HFFc6 (cell line): ENCODE results near the gene MOK. TPM values are rescaled to one million over a fixed set of nuclear protein-coding genes. Genes with fewer than 3 reads are reported as not detected.

Experiments
- DNase-seq: peaks from one replicate; pipeline ENCODE4 v3.0.0-alpha.2; 2018
- H3K27ac Mint-ChIP-seq: 2 replicates; pipeline ENCODE4 v1.8.0; 2020; ENCODE audit warnings: mild to moderate bottlenecking, mixed read lengths
- H3K27me3 Mint-ChIP-seq: 2 replicates; pipeline ENCODE4 v1.8.0; 2021; ENCODE audit warnings: mild to moderate bottlenecking, moderate library complexity, mixed read lengths; ENCODE audit not compliant: insufficient read depth
- H3K36me3 Mint-ChIP-seq: 2 replicates; pipeline ENCODE4 v1.8.0; 2021; ENCODE audit warnings: low read depth, mixed read lengths
- H3K4me1 Mint-ChIP-seq: 2 replicates; pipeline ENCODE4 v1.8.0; 2020; ENCODE audit warnings: low read depth, mixed read lengths
- H3K4me3 Mint-ChIP-seq: 2 replicates; pipeline ENCODE4 v1.8.0; 2020; ENCODE audit warnings: mild to moderate bottlenecking, moderate library complexity, mixed read lengths
- H3K9me3 Mint-ChIP-seq: 2 replicates; pipeline ENCODE4 v1.8.0; 2020; ENCODE audit warnings: mild to moderate bottlenecking, mixed read lengths
- total RNA-seq, 6 experiments: library from RNA; stranded (reverse); fragmentation: NEBNext Ultra II Directional; extraction: Animal tissue kit (Norgen Biotek cat#: 25700); gene quantifications; 2 replicates in 1 of 6; 3 replicates in 5 of 6; pipeline ENCODE4 v1.2.3, GENCODE V29; 2021
- TF ChIP-seq, protein P1 (sequence below): fragments of 200-600 bp; sonication (generic); IDR thresholded peaks from 2 replicates; pipeline ENCODE4 v1.5.0; 2021; ENCODE audit warnings: antibody characterized with exemption, mild to moderate bottlenecking

The MOK gene
- total RNA-seq, 6 experiments from 2014 or later: 11.5 to 18.7 (median 14.8) TPM

- Mint-ChIP-seq H3K36me3 (peaks cover 9% of the 10 kb centered on the region), H3K27me3 (no peaks in the 10 kb centered on the region; the same call in 1 of the 2 replicates), H3K9me3 (no peaks in the 10 kb centered on the region), H3K4me1 (peaks cover 25% of the 10 kb centered on the region), H3K27ac (peak overlapping the region; percentile 73), H3K4me3 (no peak overlapping the region)
- DNase-seq: peak; percentile 25
- TF ChIP-seq, protein P1, sequence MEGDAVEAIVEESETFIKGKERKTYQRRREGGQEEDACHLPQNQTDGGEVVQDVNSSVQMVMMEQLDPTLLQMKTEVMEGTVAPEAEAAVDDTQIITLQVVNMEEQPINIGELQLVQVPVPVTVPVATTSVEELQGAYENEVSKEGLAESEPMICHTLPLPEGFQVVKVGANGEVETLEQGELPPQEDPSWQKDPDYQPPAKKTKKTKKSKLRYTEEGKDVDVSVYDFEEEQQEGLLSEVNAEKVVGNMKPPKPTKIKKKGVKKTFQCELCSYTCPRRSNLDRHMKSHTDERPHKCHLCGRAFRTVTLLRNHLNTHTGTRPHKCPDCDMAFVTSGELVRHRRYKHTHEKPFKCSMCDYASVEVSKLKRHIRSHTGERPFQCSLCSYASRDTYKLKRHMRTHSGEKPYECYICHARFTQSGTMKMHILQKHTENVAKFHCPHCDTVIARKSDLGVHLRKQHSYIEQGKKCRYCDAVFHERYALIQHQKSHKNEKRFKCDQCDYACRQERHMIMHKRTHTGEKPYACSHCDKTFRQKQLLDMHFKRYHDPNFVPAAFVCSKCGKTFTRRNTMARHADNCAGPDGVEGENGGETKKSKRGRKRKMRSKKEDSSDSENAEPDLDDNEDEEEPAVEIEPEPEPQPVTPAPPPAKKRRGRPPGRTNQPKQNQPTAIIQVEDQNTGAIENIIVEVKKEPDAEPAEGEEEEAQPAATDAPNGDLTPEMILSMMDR: no peak
Observed at GRCh38 chr14:102262929-102263462, 42.0 kb downstream of the MOK start.

DNA sequence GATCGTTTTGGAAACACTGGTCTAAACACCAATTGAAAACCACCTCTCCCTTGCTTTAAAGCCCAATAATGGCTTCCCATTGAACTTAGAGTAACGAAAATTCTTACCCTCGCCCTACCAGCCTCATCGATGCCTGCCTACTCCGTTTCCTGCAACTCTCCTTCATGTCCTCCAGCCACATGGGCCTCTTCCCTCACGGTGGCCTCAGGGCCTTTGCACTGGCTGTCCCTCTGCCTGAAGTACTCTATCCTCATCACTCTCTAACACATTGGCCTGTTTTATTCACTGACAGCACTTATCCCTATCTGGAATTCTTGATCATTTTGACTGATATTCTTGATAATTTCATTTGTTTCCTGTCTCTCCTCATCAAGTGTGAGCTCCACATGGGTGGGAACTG, 46.8 kb downstream of the MOK start:
- H3K27ac Mint-ChIP-seq: peak overlapping the region; percentile 3; the same call in 1 of the 2 replicates
- no peak overlapping the region for H3K4me3 Mint-ChIP-seq
- no peaks in the 10 kb centered on the region; the same call in none of the 2 replicates for H3K27me3 Mint-ChIP-seq
- peaks cover 24% of the 10 kb centered on the region for H3K36me3 Mint-ChIP-seq
- TF ChIP-seq, protein P1: no peak
- H3K4me1 Mint-ChIP-seq: peaks cover 31% of the 10 kb centered on the region
- no peaks in the 10 kb centered on the region for H3K9me3 Mint-ChIP-seq
- DNase-seq: no peak

DNA sequence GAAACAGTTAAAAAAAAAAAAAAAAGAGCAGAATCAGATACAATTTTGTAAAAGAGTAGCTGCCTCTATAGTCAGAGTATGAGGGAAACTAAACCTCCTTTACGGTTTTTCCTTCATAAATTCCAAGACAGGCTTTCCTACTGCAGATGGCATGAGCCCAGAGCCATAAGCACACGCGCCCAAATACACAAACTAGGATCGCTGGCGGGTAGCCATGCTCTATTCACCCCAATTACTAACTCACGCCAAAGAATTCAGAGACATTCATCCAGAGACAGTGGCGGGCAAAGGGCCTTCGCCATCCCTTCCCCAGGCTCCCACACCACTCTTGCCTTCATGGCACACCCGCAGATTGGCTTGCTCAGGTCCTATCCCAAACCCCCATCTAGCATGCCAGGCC, 48.2 kb downstream of the MOK start:
- Mint-ChIP-seq H3K27me3 (no peaks in the 10 kb centered on the region; the same call in none of the 2 replicates), H3K36me3 (peaks cover 24% of the 10 kb centered on the region), H3K27ac (peak overlapping the region; percentile 98), H3K9me3 (no peaks in the 10 kb centered on the region), H3K4me1 (peaks cover 21% of the 10 kb centered on the region), H3K4me3 (no peak overlapping the region)
- DNase-seq: no peak
- TF ChIP-seq, protein P1: no peak

GRCh38 chr14:102255401-102256190, 49.4 kb downstream of the MOK start:
- Mint-ChIP-seq H3K36me3 (peaks cover 24% of the 10 kb centered on the region), H3K27me3 (no peaks in the 10 kb centered on the region; the same call in none of the 2 replicates), H3K9me3 (no peaks in the 10 kb centered on the region), H3K4me1 (peaks cover 21% of the 10 kb centered on the region), H3K4me3 (no peak overlapping the region; the same call in 1 of the 2 replicates), H3K27ac (peak overlapping the region; percentile 98)
- TF ChIP-seq, protein P1: no peak
- DNase-seq: peak; percentile 65

DNA sequence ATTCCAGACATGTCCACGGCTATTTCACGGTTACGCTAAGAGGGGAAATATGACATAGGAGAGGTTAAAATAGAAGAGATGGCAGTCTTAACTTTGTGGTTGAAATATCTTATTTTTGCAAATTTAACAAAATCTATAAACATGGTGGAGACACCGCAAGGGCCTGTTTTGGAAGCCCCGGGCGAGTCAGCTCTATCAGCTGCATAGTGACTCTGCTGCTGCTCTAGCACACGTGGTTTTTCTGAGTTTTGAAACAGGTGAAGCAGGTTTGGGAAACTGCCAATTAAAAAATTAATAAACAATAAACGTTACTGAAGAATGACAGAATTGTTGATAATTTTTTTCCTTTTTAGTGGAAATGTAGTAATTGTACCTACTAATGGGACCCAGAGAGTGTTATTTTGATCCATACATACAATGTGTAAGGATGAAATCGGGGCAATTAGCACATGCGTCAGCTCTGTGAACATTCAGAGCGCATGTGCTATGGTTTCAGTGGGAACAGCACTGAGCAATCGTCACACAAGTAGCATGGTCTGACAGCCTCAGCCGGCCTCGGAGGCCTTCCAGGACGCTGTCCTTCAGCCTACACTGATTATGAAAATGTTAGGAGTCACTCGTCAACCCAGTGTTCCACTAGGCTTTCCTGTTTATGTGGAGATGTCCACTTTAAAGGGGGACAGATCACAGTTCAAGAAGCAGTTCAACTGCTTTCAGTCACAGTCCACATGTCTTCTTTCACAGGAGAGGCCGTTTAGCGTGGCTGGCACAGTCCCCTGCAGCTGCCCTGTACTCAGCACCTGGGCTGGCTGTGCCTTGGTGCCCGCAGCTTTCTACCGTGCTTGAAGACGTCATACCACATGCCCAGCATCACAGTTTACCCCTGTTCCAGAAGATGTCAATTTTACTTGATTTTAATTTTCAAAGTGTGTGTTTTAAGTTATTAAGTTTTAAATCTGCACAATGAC, 51.8 kb downstream of the MOK start:
- H3K9me3 Mint-ChIP-seq: no peaks in the 10 kb centered on the region
- TF ChIP-seq, protein P1: no peak
- H3K27me3 Mint-ChIP-seq: no peaks in the 10 kb centered on the region; the same call in none of the 2 replicates
- no peak for DNase-seq
- no peak overlapping the region for H3K4me3 Mint-ChIP-seq
- 0 out of 2 replicates have a peak overlapping the region, but pooled peaks have one; percentile 1 for H3K27ac Mint-ChIP-seq
- H3K4me1 Mint-ChIP-seq: peaks cover 21% of the 10 kb centered on the region
- peaks cover 17% of the 10 kb centered on the region for H3K36me3 Mint-ChIP-seq
